GM21360 (cell line): ENCODE results near the gene SOBP.
A peak's percentile ranks its signal among the peaks of the same experiment; 100 is the strongest.

Source experiments
- ATAC-seq: cut with Tn5 transposase; IDR thresholded peaks from one replicate; pipeline ENCODE4 v1.9.1; 2021; ENCODE audit warnings: mild to moderate bottlenecking, moderate library complexity; ENCODE audit not compliant: unreplicated experiment

SOBP gene

DNA sequence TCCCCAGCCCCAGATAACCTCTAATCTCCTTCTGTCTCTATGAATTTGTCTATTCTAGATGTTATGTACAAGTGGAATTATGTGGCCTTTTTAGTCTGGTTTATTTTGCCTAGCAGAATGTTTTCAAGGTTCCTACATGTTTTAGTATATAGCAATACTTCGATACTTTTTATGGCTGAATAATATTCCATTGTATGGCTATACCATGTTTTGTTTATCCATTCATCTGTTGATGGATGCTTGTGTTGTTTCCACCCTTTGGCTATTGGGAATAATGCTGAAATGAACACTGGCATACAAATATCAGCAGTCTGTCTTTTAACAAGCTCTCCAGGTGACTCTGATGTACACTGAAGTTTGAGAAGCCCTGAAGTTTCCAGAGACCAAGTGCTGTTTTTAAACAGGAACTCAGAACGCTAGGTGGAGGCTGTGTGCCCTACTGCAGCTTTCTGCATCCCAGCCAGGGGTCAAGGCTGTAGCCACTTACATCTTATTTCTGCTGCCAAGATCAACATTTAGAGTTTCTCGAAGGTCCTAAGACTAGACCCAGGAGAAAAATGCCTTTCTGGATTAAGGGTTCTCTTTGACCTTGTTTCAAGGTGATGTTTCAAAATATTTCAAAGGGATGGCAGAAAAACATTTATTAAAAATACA is 123.0 kb downstream of the SOBP start:
- no peak for ATAC-seq

DNA sequence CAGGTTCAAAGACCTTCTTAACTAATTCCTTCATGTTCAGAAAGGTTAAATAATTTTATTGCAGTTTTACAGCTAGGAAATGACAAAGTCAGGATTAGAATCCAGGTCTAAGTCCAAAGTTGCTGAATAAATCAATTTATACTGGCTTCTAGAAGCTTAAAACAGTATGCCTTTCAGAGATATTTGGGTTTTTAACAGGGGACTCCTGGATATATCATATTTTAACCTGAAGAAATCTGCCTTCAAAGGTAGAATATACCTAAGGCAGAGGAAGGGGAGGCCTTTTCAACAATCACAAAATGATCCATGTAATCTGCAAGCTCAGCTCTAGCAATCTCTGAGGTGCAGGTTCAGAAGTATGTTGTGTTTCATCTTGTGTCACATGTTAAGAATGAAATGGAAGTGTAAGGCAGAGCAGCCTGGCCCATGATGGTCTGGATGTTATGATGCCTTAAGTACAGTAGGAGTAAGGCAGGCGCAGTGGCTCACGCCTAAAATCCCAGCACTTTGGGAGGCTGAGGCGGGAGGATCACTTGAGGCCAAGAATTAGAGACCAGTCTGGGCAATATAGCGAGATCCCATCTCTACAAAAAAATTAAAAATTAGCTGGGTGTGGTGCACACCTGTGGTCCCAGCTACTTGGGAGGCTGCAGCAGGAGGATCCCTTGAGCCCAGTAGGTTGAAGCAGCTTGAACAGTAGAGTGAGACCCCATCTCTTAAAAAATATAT is 123.9 kb downstream of the SOBP start:
- no peak for ATAC-seq

DNA sequence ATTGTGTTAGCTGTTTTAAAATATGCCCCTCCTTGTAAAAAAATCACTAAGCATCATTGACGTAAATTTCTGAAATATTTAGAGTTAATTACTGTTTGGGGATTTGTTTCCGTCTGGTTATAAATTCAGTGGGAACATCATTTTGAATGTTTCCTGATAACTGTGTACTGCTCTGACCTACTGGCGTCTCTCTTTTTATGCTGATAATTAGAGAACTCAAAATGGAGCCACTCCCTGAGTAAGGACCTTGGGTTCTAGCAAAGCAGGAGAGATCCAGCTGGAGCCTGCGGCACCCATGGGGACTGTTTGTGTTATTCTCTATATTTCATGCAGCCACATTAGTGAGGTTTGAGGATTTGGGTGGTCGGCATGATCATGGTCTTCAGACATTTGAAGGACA is 124.9 kb downstream of the SOBP start:
- no peak for ATAC-seq

DNA sequence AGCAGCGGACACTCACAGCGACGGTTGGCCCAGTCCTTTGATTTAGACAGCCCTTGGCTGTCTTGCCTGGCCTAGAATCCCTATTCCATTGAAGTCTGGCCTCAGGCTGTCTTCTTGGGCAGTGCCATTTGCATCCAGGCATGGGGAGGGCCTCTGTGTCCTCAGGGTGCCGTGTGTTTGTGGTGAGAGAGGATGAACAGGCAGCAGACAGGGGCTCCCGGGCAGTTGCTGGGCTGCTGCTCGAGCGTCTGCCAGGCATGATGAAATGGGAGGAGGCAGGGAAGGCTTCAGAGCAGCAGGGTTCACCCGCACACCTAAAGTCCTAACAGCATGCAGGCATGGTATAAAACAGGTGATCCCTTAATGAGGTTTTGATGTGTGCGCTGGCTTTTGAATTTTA is 126.9 kb downstream of the SOBP start:
- ATAC-seq = no peak

DNA sequence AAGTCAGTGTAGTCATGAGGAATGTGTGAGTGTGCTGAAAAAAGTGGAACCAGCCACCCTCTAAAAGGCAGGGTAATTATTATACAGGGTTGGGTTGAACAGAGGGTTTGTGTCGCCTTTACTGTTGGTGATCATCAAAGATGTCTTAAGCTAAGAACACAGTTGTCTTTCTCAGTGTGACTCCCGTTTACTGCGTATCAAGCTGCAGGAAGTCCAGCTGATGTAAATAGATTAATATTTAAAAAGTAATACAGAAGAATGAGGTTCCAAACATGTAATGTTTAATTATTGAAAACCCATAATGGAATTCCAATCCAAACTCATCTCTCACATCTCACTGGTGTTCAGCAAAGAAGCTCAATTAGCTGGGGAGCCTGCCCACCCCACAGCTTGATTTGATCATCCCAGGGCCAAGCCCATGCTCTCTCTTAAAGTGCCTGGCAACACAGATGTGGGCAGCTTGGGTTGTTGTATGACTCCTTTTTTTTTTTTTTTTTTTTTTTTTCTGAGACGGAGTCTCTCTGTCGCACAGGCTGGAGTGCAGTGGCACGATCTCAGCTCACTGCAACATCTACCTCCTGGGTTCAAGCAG is 127.5 kb downstream of the SOBP start:
- ATAC-seq = no peak

DNA sequence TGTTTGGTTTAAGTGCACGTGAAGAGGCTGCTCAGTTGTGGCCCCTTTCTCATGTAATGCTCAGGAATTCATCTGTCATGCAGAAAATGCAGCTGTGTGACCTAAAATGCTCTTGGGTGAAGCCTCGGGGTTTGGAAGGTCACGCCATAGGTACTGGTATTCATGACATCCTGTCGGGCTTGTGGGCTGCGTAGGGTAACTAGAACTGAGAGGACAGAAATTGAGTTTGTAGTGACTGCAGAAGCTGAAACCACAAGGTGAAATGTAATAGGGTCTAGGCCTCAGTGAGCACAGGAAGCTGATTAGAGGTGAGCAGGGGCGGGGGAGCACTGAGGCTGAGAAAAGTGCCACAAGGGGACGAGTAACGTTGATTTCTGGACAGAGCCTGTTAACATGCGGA is 128.8 kb downstream of the SOBP start:
- peak; percentile 96 for ATAC-seq

DNA sequence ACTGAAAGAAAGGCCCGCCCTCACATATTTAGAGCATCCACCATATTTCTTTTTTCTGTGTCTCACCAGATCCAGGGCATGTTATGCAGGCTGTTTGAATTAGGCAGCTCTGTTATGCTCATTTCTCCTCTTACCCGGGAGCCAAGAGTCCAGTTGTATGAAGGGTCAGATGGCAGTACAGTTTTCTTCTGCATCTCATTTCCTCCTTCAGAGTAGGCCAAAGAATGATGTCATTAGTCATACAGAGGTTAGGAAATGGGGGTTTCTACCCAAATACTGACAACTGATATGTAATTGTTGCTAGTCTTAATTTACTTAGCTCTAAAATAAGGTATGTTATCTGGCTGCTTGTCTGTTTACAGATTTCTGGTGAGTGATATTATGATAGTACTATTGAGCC is 130.8 kb downstream of the SOBP start:
- ATAC-seq = no peak

DNA sequence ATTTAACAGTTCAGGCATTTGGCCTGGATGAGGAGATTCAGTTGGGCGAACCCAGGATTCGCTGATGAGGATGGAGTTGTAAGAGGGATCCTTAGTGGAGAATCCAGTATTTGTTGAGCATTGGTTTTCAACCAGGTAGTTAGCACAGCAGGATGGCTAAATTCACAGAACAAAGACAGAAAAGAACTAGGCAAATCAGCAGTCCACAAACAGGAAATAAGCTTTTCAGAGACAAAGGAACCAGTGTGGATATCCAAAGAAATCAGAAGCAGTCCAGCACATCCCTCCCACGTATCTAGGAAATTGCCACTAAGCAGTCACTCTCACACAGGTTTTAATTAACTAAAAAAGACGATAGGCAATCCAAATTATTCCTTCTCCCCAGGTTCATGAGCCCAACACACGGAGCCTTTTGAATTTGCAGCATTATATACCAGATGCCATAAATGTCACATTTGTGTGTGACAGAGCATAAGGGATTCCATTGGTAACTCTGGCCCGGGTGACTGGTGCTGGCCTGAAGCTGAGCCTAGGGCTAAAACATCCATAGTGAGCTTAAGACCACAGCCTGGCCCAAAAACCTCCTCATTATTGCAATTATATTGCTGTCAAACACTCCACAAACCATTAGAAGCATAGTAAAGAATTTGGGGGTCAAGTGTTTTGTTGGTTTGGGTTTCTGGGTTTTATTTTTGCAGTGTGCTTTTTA is 131.5 kb downstream of the SOBP start:
- ATAC-seq = no peak

DNA sequence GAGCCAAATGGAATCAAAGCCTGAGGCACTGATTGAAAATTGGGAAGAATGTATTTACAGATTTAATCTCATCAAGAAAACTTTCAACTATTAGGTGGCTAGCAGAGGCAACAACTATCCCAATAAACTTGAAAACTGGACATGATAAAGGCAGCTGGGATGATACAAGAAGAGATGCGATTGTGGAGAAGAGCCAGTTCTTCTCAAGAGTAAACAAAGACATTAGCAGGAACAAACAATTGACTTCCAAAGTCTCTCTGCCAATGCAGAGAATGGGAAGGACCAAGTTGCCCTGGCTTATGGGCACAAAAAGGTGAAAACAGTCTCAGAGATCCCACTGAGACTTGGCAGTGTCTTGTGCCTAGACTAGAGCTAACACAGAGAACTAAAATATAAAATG is 132.4 kb downstream of the SOBP start:
- ATAC-seq = no peak

DNA sequence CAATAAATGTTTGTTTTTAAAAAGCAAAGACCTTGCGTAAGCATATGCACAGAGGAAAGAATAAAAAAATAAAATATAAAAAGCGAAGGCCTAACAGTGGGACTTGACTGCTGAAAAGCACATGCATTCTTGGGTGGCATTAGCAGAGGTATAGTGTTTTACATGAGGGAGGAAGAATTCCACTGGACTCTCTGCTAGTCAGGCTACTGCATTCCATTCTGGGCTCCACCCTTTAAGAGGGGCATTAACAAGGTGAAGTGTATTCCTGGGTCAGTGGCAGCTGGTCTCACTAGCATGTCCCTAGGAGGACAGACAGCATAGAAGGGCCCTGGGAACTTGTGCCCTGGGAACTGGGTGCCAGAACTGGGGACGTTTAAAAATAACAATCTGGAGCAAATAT is 134.1 kb downstream of the SOBP start:
- no peak for ATAC-seq

DNA sequence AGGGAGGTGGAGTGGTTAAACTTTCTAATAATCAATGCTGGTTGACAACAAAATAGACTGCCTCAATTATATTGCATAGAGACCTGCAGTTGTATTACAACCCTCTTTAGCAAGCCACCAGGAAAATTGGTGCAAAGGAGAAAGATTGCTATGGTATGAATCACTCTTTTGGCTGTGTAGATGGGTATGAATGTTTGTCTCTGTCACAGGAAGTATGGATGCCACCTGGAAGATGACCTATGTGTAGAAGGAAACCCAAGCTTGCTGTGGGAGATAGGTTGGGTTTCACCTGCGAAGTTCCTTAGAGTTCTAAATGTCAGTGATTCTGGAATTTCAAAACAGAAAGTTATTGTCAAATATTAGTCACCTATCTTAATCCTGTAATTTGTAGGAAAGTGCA is 134.6 kb downstream of the SOBP start:
- no peak for ATAC-seq

DNA sequence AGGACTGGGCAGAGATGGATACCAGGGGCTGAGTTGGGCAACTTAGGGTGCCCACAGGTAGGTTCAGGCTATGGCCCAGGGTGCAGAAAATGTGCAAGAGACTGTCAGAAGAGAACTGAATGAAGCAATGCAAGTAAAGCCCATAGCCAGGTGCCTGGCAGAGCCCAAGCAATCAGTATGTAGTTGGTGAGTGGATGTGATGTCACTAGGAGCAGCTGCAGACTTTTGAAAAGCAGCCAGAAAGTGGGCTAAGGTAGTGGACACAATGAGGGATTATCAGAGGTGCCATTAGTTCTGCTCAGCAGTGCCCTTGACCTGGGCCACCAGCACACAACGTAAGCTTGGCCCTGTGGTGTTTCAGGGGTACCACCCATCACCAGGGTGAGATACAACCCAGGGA is 135.3 kb downstream of the SOBP start:
- no peak for ATAC-seq

DNA sequence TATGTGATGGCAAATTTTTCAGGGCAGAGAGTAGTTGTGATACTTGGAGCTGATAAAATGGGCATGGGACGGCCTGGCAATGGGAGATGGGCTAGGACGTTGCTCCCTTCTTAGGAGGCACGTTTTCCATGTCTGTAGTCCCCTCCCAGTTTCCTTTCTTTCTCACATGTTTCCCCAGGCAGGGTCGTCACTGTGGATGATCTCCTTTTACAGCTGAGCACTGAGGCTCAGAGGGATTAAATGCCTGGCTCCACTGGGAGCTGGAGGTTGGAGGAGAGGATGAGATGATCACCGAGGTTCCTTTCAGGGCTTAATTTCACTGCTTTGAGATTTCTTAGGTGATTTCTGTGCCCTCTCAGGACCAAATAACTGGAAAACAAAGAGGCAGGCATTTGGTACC is 136.7 kb downstream of the SOBP start:
- no peak for ATAC-seq

DNA sequence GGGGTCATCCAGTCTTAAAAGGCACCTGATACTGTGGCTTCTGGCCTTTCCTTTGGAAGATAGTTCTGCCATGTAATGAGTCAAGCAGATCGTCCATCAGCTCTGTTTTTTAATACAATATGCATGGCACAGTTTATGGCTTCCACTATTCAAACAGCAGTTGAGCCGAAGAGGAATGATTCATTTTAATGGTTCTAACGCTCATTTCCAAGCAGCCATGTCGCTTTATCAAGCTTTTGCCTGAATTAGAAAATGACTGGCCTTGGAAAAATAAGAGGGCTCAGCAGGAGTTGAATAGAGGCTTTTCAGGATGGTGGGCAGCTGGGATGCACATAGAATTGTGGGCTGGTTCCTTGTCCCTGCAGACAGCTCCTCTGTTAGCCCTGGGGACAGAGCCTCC is 138.1 kb downstream of the SOBP start:
- ATAC-seq = no peak

DNA sequence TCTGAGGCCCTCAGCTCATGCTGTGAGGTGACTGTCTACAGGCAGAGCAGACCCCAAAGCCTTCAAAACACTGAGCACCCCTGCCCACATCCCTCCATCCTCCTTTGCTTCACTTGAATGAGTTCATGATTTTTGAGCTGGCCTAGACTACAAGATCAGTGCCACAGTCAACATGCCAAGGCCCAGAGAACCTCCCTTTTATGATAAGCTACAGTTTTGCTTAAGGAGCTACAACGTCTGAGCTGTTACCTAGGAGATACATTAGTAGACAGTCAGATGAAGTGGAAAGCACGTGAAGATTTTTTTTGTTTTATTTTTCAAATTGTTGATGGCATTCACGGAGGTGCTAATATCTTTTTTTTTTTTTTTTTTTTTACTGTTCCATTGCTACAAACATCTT is 139.0 kb downstream of the SOBP start:
- ATAC-seq = no peak

DNA sequence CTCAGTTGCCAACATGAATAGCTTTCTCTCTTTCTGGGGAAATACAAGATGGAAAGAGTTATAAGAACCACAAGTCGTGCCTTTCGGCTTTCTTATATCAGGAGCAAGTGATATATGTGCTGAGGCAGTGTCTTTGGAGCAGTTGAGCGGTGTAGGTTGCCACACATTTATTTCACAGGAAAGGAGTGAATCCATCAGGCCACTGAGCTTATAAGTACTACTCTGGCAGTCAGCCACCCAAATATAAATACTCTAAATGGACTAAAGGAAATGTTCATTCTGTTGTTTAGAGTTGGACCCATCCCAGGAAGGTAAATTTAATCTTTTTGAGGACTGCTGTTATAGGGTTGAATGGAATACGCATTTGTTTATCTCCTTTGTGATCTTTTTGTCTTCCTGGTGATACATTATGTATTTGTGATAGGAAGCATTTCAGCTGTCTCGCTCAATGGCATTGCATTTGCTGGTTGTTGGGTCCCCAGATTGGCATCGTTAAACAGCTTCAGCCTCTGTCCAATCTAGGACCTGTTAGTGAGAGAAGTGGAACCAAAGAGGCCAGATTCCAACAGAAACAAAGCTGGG is 139.7 kb downstream of the SOBP start:
- no peak for ATAC-seq

DNA sequence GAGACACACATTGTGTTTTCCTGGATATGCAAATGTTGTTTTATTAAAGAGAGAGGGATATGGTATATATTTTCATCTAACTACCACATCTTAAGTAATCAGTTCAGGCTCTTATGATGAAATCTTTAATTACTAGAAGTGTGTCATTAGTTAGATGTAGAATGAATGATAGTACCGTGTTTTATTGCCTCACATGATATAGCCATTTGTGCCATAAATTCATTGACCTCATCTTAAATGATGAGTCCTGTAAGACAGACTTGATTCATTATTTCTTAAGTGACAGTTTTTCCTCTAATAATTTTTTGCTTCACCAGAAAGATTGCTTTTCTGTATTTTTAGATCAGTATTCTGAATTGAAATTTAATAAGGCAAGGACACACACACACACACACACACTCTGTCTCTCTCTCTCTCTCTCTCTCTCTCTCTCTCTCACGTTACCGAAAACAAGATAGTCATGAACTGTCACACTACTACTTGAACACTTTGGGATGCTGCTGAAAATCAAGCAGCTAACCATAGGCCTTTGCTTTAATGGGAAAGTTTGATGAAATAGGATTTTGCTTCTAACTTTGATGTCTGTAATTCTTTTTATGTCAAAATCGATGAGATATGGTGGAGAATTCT is 140.5 kb downstream of the SOBP start:
- ATAC-seq = no peak

DNA sequence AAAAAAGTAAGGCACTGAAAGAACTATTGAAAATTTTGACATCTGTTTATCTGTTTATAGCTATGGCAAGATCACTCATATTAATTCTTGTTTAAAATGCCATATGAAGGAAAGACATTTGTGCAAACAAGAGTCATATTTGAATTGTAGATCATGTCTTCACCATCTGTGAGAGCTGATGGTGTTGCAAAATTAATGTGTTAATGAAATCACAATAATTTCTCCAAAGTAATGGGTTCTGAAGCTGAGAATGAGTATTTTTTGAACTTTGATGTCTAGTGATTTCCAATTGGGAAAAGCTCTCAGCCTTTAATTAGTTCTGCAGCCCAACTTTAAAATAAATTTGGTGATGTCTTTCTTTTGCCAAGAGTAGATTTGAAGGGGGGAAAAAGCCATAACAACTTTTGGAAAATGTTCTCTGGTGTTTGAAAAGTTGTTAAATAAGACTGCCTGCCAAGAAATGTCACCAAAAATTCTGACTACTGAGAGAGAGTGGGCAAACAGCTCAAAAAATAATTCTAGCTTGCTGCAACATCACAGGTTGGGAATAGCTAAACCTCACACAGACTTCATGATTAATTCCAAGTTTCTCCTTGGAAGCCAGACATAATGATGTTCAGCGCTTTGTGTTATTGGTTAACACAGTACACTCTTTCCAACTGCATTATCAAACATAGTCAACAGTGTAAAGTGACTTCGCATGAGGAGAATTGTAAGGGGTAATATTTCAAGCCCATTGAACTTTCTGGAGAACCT is 142.6 kb downstream of the SOBP start:
- no peak for ATAC-seq

DNA sequence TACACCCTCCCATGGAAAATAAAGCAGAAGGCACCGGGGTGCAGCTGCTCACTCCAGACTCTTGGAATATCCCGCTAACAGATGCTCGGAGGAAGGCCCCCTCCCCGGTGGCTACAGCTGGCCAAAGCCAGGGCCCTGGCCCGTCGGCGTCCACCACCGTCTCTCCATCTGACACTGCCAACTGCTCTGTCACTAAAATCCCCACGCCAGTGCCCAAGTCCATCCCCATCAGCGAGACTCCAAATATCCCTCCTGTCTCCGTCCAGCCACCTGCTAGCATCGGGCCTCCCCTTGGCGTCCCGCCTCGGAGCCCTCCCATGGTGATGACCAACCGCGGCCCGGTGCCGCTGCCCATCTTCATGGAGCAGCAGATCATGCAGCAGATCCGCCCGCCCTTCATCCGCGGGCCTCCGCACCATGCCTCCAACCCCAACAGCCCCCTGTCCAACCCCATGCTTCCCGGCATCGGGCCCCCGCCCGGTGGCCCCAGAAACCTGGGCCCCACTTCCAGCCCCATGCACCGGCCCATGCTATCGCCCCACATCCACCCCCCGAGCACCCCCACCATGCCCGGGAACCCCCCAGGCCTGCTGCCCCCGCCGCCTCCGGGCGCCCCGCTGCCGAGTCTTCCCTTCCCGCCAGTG is 143.9 kb downstream of the SOBP start:
- no peak for ATAC-seq
